Right lobe of liver (tissue), 6 donors: ENCODE results near the gene ARVCF. TPM values are rescaled to one million over a fixed set of nuclear protein-coding genes. Genes with fewer than 3 reads are reported as not detected.
A peak's percentile ranks its signal among the peaks of the same experiment; 100 is the strongest.

Experiments used
- ATAC-seq, 4 donors: fragments of 200-7000 bp; cut with Tn5 transposase; one replicate each; pipeline ENCODE4 v1.9.1; 2020; ENCODE audit warnings: mild to moderate bottlenecking in 4 of 4, moderate library complexity in 4 of 4
- DNase-seq, 3 donors: peaks; one replicate each; pipeline ENCODE4 v3.0.0-alpha.2; 2020
- H3K27ac ChIP-seq, 3 donors: fragments of 200-600 bp; one replicate each; pipeline ENCODE4 v1.8.0; 2022
- H3K27me3 ChIP-seq, 2 donors: fragments of 200-600 bp; one replicate each; pipeline ENCODE4 v1.8.0; 2022
- H3K36me3 ChIP-seq, 4 donors: fragments of 200-600 bp; sonication (generic) in 1 of 4; one replicate each; pipeline versions ENCODE4 v1.5.1 to v1.8.0; 2017 to 2022; ENCODE audit warnings: control low read depth in 1 of 4
- H3K4me1 ChIP-seq, 4 donors: fragments of 200-600 bp; sonication (generic) in 1 of 4; one replicate each; pipeline versions ENCODE4 v1.5.1 to v1.8.0; 2017 to 2022; ENCODE audit warnings: control low read depth in 1 of 4
- H3K4me3 ChIP-seq, 3 donors: fragments of 200-600 bp; one replicate each; pipeline ENCODE4 v1.8.0; 2022
- H3K9me3 ChIP-seq, 4 donors: fragments of 200-600 bp; sonication (generic) in 1 of 4; one replicate each; pipeline versions ENCODE4 v1.5.1 to v1.8.0; 2017 to 2022; ENCODE audit warnings: control low read depth in 1 of 4
- POLR2A ChIP-seq: fragments of 450-650 bp; IDR thresholded peaks from one replicate; pipeline ENCODE4 v1.6.1; 2017; ENCODE audit warnings: antibody characterized with exemption, mild to moderate bottlenecking
- WGBS: methylation state at CpG from one replicate; pipeline ENCODE4 v1.1.6; 2018; ENCODE audit warnings: low coverage, low lambda C conversion rate; ENCODE audit not compliant: insufficient coverage; ENCODE audit errors: missing lambda C conversion rate; 5-methylcytosine and 5-hydroxymethylcytosine counted together
- intact Hi-C, 2 donors: fragments of 100-400 bp; cut with DNase I; formaldehyde crosslinking; loops; one replicate each; pipeline versions ENCODE4 v1.11.2 to v1.14.1; 2022
- total RNA-seq, 6 experiments: library from RNA; depleted of rRNA in 2 of 6; stranded (reverse); fragments of >200 nt in 2 of 6; fragmentation: NEBNext Ultra II Directional in 3 of 6; extraction: Animal tissue kit (Norgen Biotek cat#: 25700) in 3 of 6; gene quantifications; one replicate each; pipeline versions ENCODE4 v1.1.0 to v1.2.4, GENCODE V29; 2016 to 2023
- TF ChIP-seq, protein P1 (sequence below), 4 donors: fragments of 200-600 bp in 3 of 4; fragments of 450-650 bp in 1 of 4; IDR thresholded peaks; one replicate each; pipeline versions ENCODE4 v1.5.1 to v1.8.0; 2016 to 2022; ENCODE audit warnings: antibody characterized with exemption in 4 of 4, mild to moderate bottlenecking in 2 of 4
- donor health status: DM: no; HTN: yes; CAD: no.
- donor health status: DM: no; HTN: no; CAD: no.
- donor health status: DM: no; HTN: no; CAD: no.
- donor health status: DM: no; HTN: yes; CAD: no.
- donor health status: DM: no; HTN: yes; CAD: no.

Gene ARVCF
- total RNA-seq, 6 experiments from 2014 or later: 11.5 to 40.9 (median 20.7) TPM

DNA sequence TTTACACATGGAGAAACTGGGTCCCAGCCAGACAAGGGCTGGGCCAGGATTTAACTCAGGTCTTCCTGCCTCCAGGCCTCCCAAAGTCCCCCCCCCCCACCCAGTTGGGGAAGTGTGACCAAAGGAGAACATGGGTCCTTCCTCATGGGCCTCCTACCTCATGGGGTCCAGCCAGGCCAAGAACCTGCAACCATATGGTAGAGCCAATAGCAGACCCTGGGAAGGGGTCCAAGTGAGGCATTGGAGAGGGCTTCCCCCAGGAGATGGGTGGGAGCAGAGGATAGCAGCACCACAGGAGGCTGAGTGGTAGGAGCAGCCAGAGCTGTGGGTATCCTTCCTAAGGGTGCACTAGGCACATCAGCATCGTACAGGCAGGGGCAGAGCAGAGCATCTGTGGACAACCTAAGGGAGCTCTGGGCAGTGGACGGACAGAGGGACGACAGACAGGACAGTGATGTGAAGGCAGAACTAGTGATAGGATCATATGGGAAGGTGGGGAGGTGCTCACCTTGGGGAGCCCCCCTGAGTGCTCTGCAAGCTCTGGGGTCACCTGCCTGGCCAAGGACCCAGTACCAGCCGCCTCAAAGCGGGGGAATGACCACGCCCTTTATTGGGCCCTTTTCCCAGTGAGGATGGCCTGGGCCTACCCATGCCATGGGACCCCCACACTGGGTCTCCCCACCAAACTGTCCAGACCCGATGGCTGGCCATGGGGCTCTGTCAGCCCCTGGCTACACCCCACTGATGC is 4.5 kb downstream of the ARVCF start:
- WGBS: 60% methylated on average over 1 of the region's 7 CpGs
- Histone ChIP-seq H3K4me1 (peaks cover 0 to 19% (median under 1%) of the 10 kb centered on the region in 4 donors), H3K27ac (no peak overlapping the region), H3K27me3 (no peaks in the 10 kb centered on the region), H3K36me3 (no peaks in the 10 kb centered on the region), H3K4me3 (no peak overlapping the region), H3K9me3 (no peaks in the 10 kb centered on the region)
- peak in 1 of 3 donors; percentile 43 for DNase-seq
- TF ChIP-seq, protein P1, sequence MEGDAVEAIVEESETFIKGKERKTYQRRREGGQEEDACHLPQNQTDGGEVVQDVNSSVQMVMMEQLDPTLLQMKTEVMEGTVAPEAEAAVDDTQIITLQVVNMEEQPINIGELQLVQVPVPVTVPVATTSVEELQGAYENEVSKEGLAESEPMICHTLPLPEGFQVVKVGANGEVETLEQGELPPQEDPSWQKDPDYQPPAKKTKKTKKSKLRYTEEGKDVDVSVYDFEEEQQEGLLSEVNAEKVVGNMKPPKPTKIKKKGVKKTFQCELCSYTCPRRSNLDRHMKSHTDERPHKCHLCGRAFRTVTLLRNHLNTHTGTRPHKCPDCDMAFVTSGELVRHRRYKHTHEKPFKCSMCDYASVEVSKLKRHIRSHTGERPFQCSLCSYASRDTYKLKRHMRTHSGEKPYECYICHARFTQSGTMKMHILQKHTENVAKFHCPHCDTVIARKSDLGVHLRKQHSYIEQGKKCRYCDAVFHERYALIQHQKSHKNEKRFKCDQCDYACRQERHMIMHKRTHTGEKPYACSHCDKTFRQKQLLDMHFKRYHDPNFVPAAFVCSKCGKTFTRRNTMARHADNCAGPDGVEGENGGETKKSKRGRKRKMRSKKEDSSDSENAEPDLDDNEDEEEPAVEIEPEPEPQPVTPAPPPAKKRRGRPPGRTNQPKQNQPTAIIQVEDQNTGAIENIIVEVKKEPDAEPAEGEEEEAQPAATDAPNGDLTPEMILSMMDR (IDR thresholded peaks at IDR 0.05): no peak
- TF ChIP-seq POLR2A: no peak
- no peak for ATAC-seq
- intact Hi-C loops: no loop called here

GRCh38 chr22:20011123-20011992 is 5.3 kb downstream of the ARVCF start:
- H3K36me3 ChIP-seq: no peaks in the 10 kb centered on the region
- TF ChIP-seq, protein P1 (IDR thresholded peaks at IDR 0.05): no peak
- TF ChIP-seq POLR2A: no peak
- intact Hi-C loops: no loop called here
- H3K4me1 ChIP-seq: peaks cover 0 to 17% (median 0%) of the 10 kb centered on the region in 4 donors
- H3K9me3 ChIP-seq: no peaks in the 10 kb centered on the region
- ATAC-seq (no peak), DNase-seq (peak in 1 of 3 donors; percentile 29)
- WGBS: 70% methylated on average over 15 of the region's 20 CpGs
- H3K4me3 ChIP-seq: no peak overlapping the region
- H3K27ac ChIP-seq: peak overlapping the region in 2 of 3 donors; percentile 19 to 44
- H3K27me3 ChIP-seq: no peaks in the 10 kb centered on the region

DNA sequence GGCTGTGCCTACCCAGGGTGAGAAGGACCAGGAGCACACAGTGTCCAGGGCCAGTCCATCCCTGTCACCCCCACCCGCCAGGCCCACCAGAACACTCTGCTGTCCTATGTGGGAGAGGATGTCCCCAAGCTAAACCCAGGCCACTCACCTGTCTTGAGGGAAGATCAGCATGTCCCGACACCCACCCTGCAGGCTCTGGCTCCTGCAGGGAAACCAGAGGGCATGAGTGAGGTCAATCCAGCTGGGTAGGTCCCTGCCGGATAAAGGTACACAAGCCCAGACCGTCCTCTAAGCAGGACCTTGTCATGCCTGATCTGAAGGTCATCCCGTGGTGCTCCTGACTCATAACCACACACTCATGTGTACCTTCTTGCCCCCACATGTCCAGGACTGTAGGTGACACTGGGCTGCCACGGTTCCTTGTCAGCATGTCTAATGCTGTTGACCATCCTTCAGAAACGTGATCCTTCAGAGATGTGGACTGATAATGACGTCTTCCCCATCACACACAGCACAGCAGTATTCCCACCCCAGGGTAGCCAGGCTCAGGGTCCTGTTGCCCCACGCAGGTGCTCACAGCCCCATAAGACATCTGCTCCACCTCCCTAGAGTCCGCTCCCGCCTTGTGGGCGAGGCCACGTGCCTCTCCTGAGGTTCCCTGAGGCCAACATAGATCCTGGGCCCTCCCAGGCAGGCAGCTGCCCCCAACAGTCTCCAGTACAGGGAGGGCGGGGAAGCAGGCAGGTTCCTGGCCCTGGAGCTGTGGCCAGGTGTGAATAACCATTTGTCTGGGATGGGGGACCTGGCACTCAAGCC is 6.1 kb downstream of the ARVCF start:
- 71% methylated on average over 4 of the region's 14 CpGs for WGBS
- DNase-seq (peak in 1 of 3 donors; percentile 54), ATAC-seq (peak in 2 of 4 donors; percentile 27 to 69)
- Histone ChIP-seq H3K4me1 (peaks cover 0 to 17% (median 0%) of the 10 kb centered on the region in 4 donors), H3K36me3 (no peaks in the 10 kb centered on the region), H3K4me3 (peak overlapping the region in 1 of 3 donors; percentile 4), H3K27me3 (no peaks in the 10 kb centered on the region), H3K27ac (peak overlapping the region in 2 of 3 donors; percentile 19 to 44), H3K9me3 (no peaks in the 10 kb centered on the region)
- TF ChIP-seq, protein P1 (IDR thresholded peaks at IDR 0.05): no peak
- no peak for TF ChIP-seq POLR2A
- intact Hi-C loops: no loop called here
